HepG2 (cell line): ENCODE results near the gene SLU7. TPM values are rescaled to one million over a fixed set of nuclear protein-coding genes. Genes with fewer than 3 reads are reported as not detected.

Source experiments
- BORCS8-MEF2B ChIP-seq: sonication (generic); formaldehyde crosslinking; IDR thresholded peaks from 2 replicates; pipeline ENCODE4 v1.8.0; 2022; ENCODE audit warnings: mild to moderate bottlenecking, missing genetic modification reagents
- CHCHD3 ChIP-seq: sonication (generic); formaldehyde crosslinking; IDR thresholded peaks from 2 replicates; pipeline ENCODE4 v1.8.0; 2022; ENCODE audit warnings: mild to moderate bottlenecking, missing genetic modification reagents, moderate library complexity
- FIP1L1 ChIP-seq: fragments of 200-400 bp; formaldehyde crosslinking; IDR thresholded peaks from 2 replicates; pipeline ENCODE4 v1.6.1; 2018; ENCODE audit warnings: low read depth, mild to moderate bottlenecking, low read length, moderate library complexity, borderline replicate concordance; ENCODE audit not compliant: insufficient read depth
- FOSL2 ChIP-seq: sonication (generic); formaldehyde crosslinking; IDR thresholded peaks from 2 replicates; pipeline ENCODE4 v1.4.0; 2020; ENCODE audit warnings: missing genetic modification reagents
- FOXJ3 ChIP-seq: sonication (generic); formaldehyde crosslinking; IDR thresholded peaks from 2 replicates; pipeline ENCODE4 v1.4.0; 2020; ENCODE audit warnings: missing genetic modification reagents, mild to moderate bottlenecking, borderline replicate concordance
- HDAC6 ChIP-seq: fragments of 200-600 bp; sonication (generic); IDR thresholded peaks from 2 replicates; pipeline ENCODE4 v1.7.0; 2017; ENCODE audit warnings: mild to moderate bottlenecking, antibody characterized with exemption, low read length, low read depth
- HMG20A ChIP-seq: IDR thresholded peaks from 2 replicates; pipeline ENCODE4 v1.6.1; 2016; ENCODE audit warnings: borderline replicate concordance
- HMGA1 ChIP-seq: sonication (generic); formaldehyde crosslinking; conservative IDR thresholded peaks from 2 replicates; pipeline ENCODE4 v1.4.0; 2020; ENCODE audit warnings: missing genetic modification reagents
- KDM2A ChIP-seq: sonication (generic); formaldehyde crosslinking; IDR thresholded peaks from 2 replicates; pipeline ENCODE4 v1.4.0; 2020; ENCODE audit warnings: low read depth, missing genetic modification reagents, borderline replicate concordance
- KMT2B ChIP-seq: IDR thresholded peaks from 2 replicates; pipeline ENCODE4 v1.6.1; 2016; ENCODE audit warnings: missing genetic modification reagents, missing compliant biosample characterization
- MAF1 ChIP-seq: sonication (generic); formaldehyde crosslinking; IDR thresholded peaks from 2 replicates; pipeline ENCODE4 v1.5.0; 2020; ENCODE audit warnings: missing genetic modification reagents, borderline replicate concordance
- MAFK ChIP-seq, 2 experiments: IDR thresholded peaks in 1 of 2; conservative IDR thresholded peaks in 1 of 2; 2 replicates each; pipeline ENCODE4 v1.6.1; 2011; ENCODE audit warnings: improper control_type of control experiment in 2 of 2, low read length in 2 of 2
- MTERF4 ChIP-seq: sonication (generic); formaldehyde crosslinking; IDR thresholded peaks from 2 replicates; pipeline ENCODE4 v1.8.0; 2023; ENCODE audit warnings: mild to moderate bottlenecking, missing genetic modification reagents
- PHB2 ChIP-seq: fragments of 450-650 bp; IDR thresholded peaks from 2 replicates; pipeline ENCODE4 v1.6.1; 2018; ENCODE audit not compliant: partially characterized antibody
- POLR2A ChIP-seq, 2 experiments: IDR thresholded peaks; 2 replicates each; pipeline ENCODE4 v1.6.1; 2011; ENCODE audit warnings: low read depth in 2 of 2, low read length in 2 of 2, mild to moderate bottlenecking in 1 of 2, moderate library complexity in 1 of 2; ENCODE audit not compliant: insufficient read depth in 1 of 2
- POLR2AphosphoS2 ChIP-seq: IDR thresholded peaks from 2 replicates; pipeline ENCODE4 v1.6.1; 2011; ENCODE audit warnings: low read depth, low read length, improper control_type of control experiment
- SAP130 ChIP-seq: IDR thresholded peaks from 2 replicates; pipeline ENCODE4 v1.6.1; 2016; ENCODE audit warnings: low read depth
- SMYD3 ChIP-seq: sonication (generic); formaldehyde crosslinking; IDR thresholded peaks from 2 replicates; pipeline ENCODE4 v1.8.1; 2023; ENCODE audit warnings: mild to moderate bottlenecking, missing genetic modification reagents
- TCF7 ChIP-seq: sonication (generic); IDR thresholded peaks from 2 replicates; pipeline ENCODE4 v1.6.1; 2016; ENCODE audit warnings: antibody characterized with exemption, low read depth
- TOPORS ChIP-seq: sonication (generic); formaldehyde crosslinking; IDR thresholded peaks from 2 replicates; pipeline ENCODE4 v1.8.0; 2023; ENCODE audit warnings: mild to moderate bottlenecking, missing genetic modification reagents
- ZBTB21 ChIP-seq: sonication (generic); formaldehyde crosslinking; IDR thresholded peaks from 2 replicates; pipeline ENCODE4 v1.4.0; 2020; ENCODE audit warnings: missing genetic modification reagents
- ZBTB7A ChIP-seq: sonication (generic); formaldehyde crosslinking; IDR thresholded peaks from 2 replicates; pipeline ENCODE4 v1.8.0; 2022; ENCODE audit warnings: mild to moderate bottlenecking, missing genetic modification reagents
- ZMYM4 ChIP-seq: sonication (generic); formaldehyde crosslinking; IDR thresholded peaks from 2 replicates; pipeline ENCODE4 v1.8.1; 2023; ENCODE audit warnings: mild to moderate bottlenecking, missing genetic modification reagents
- ZNF282 ChIP-seq: fragments of 450-650 bp; IDR thresholded peaks from 2 replicates; pipeline ENCODE4 v1.6.1; 2018; ENCODE audit not compliant: partially characterized antibody
- ZNF572 ChIP-seq: sonication (generic); formaldehyde crosslinking; IDR thresholded peaks from 2 replicates; pipeline ENCODE4 v1.5.1; 2020; ENCODE audit warnings: mild to moderate bottlenecking, missing genetic modification reagents
- ZNF7 ChIP-seq: IDR thresholded peaks from 2 replicates; pipeline ENCODE4 v1.6.1; 2016; ENCODE audit warnings: missing biosample characterization, missing genetic modification reagents
- ZNF761 ChIP-seq: sonication (generic); formaldehyde crosslinking; conservative IDR thresholded peaks from 2 replicates; pipeline ENCODE4 v1.4.0; 2020; ENCODE audit warnings: mild to moderate bottlenecking, missing genetic modification reagents
- ZSCAN9 ChIP-seq: IDR thresholded peaks from 2 replicates; pipeline ENCODE4 v1.6.1; 2016; ENCODE audit warnings: borderline replicate concordance
- polyA plus RNA-seq, 8 experiments: library from polyadenylated mRNA; depleted of rRNA in 3 of 8; stranded (reverse) in 7 of 8; unstranded in 1 of 8; fragments of >200 nt; fragmentation: Illumina TruSeq in 4 of 8; extraction: Trizol in 4 of 8; gene quantifications; 2 replicates each; pipeline versions ENCODE4 v1.2.1 to v1.2.3, GENCODE V29; 2011 to 2016; ENCODE audit warnings: low read depth in 4 of 8, missing spikeins in 1 of 8, mixed read lengths in 1 of 8; ENCODE audit not compliant: insufficient read depth in 1 of 8
- total RNA-seq, 5 experiments: library from RNA; depleted of rRNA; stranded (reverse); fragments of >200 nt; fragmentation: Illumina TruSeq; extraction: Trizol; gene quantifications; 2 replicates each; pipeline ENCODE4 v1.2.3, GENCODE V29; 2016; ENCODE audit warnings: low read depth in 1 of 5
- TF ChIP-seq, protein P1 (sequence below): sonication (generic); formaldehyde crosslinking; conservative IDR thresholded peaks from 2 replicates; pipeline ENCODE4 v1.4.0; 2020; ENCODE audit warnings: mild to moderate bottlenecking, missing genetic modification reagents, moderate library complexity

Gene SLU7
- total and polyA plus RNA-seq, 2 of the 13 experiments (the other 11 are each of a cell fraction or from before 2014, with no cell fraction given), result 24.0 to 39.2 TPM

DNA sequence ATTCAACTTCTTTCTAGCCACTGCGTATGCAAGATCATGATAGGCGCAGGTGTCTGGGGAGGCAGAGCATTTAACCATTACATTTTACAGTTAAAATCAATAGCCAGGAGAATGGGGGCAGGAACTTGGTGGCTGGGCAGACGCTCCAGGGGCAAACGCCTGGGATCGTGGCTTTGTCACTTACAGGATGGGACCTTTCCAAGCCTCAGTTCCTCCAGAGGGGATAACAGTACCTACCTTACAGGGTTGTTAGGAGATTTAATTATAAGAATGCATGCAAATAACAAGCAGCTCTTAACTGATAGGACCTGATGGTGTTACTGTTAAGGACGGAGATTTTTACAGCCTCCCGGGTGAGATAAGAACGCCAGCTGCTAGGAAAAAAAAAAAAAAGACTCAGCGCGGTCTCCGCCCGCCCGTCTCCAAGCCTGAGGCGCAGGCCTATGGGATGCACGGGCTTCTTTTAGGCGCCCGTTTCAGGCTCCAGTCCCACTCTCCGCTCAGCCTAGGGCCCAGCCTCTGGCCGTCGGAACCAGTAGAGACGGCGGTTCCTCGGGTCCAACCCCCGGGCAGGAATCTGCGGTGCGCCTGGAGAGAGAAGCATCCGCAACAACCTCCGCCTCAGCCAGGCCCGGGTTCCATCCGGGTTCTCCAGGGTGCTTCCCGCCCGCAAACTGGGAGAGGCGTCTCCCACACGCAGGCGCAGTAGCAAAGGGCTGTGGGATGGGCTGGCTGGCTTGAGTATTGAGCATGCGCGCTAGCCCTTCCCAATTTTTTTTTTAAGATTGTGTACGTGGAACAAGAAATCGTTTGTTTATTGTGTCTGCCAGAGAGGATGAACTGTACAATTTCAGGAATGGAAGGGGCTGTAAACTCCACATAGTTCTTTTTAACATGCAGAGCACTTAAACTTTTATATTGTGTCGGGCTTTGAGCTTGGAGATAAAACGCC lies 19.2 kb downstream of the SLU7 start, which contains the start of gene FAM200C (continued):
- TF ChIP-seq MAFK (conservative IDR thresholded peaks at IDR 0.05 in 1 of 2, IDR thresholded peaks at IDR 0.05 in 1 of 2; ENCODE audit: low read length in 2 of 2), result no peak
- no peak for TF ChIP-seq HMGA1 (CRISPR knock-in tag)
- no peak for TF ChIP-seq SMYD3
- TF ChIP-seq, protein P1, sequence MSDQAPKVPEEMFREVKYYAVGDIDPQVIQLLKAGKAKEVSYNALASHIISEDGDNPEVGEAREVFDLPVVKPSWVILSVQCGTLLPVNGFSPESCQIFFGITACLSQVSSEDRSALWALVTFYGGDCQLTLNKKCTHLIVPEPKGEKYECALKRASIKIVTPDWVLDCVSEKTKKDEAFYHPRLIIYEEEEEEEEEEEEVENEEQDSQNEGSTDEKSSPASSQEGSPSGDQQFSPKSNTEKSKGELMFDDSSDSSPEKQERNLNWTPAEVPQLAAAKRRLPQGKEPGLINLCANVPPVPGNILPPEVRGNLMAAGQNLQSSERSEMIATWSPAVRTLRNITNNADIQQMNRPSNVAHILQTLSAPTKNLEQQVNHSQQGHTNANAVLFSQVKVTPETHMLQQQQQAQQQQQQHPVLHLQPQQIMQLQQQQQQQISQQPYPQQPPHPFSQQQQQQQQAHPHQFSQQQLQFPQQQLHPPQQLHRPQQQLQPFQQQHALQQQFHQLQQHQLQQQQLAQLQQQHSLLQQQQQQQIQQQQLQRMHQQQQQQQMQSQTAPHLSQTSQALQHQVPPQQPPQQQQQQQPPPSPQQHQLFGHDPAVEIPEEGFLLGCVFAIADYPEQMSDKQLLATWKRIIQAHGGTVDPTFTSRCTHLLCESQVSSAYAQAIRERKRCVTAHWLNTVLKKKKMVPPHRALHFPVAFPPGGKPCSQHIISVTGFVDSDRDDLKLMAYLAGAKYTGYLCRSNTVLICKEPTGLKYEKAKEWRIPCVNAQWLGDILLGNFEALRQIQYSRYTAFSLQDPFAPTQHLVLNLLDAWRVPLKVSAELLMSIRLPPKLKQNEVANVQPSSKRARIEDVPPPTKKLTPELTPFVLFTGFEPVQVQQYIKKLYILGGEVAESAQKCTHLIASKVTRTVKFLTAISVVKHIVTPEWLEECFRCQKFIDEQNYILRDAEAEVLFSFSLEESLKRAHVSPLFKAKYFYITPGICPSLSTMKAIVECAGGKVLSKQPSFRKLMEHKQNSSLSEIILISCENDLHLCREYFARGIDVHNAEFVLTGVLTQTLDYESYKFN (CRISPR knock-in tag), result peak; percentile 26; the same call in 1 of the 2 replicates
- TF ChIP-seq FOXJ3 (CRISPR knock-in tag), result peak; percentile 60; the same call in 1 of the 2 replicates
- TF ChIP-seq KMT2B (CRISPR knock-in tag), result peak; percentile 67; the same call in 1 of the 2 replicates
- 0 out of 2 replicates have a peak, but pooled peaks have one; percentile 44 for TF ChIP-seq CHCHD3 (CRISPR knock-in tag)
- no peak for TF ChIP-seq ZNF282
- TF ChIP-seq ZMYM4, result peak; percentile 83
- TF ChIP-seq SAP130 (CRISPR knock-in tag), result peak; percentile 79
- TF ChIP-seq TOPORS (CRISPR knock-in tag), result no peak
- TF ChIP-seq BORCS8-MEF2B (CRISPR knock-in tag), result peak; percentile 72
- no peak for TF ChIP-seq ZBTB21 (CRISPR knock-in tag)
- TF ChIP-seq MAF1 (CRISPR knock-in tag), result no peak
- peak; percentile 91; the same call in 1 of the 2 replicates for TF ChIP-seq KDM2A (CRISPR knock-in tag)
- TF ChIP-seq HMG20A, result no peak
- no peak for TF ChIP-seq ZBTB7A (CRISPR knock-in tag)
- TF ChIP-seq MTERF4 (CRISPR knock-in tag), result no peak
- peak; percentile 32; the same call in 1 of the 2 replicates for TF ChIP-seq ZSCAN9
- no peak for TF ChIP-seq POLR2AphosphoS2
- no peak for TF ChIP-seq FOSL2 (CRISPR knock-in tag)
- no peak for TF ChIP-seq TCF7
- peak; percentile 94 to 96 for TF ChIP-seq POLR2A (IDR thresholded peaks at IDR 0.05; ENCODE audit: insufficient read depth in 1 of 2, low read depth in 2 of 2, low read length in 2 of 2)
- no peak for TF ChIP-seq HDAC6
- 0 out of 2 replicates have a peak, but pooled peaks have one; percentile 53 for TF ChIP-seq ZNF761 (CRISPR knock-in tag)
- no peak for TF ChIP-seq ZNF7 (CRISPR knock-in tag)
- TF ChIP-seq PHB2, result no peak
- TF ChIP-seq FIP1L1, result no peak
- no peak for TF ChIP-seq ZNF572
